ENCODE results near the gene GRIFIN.

DNA sequence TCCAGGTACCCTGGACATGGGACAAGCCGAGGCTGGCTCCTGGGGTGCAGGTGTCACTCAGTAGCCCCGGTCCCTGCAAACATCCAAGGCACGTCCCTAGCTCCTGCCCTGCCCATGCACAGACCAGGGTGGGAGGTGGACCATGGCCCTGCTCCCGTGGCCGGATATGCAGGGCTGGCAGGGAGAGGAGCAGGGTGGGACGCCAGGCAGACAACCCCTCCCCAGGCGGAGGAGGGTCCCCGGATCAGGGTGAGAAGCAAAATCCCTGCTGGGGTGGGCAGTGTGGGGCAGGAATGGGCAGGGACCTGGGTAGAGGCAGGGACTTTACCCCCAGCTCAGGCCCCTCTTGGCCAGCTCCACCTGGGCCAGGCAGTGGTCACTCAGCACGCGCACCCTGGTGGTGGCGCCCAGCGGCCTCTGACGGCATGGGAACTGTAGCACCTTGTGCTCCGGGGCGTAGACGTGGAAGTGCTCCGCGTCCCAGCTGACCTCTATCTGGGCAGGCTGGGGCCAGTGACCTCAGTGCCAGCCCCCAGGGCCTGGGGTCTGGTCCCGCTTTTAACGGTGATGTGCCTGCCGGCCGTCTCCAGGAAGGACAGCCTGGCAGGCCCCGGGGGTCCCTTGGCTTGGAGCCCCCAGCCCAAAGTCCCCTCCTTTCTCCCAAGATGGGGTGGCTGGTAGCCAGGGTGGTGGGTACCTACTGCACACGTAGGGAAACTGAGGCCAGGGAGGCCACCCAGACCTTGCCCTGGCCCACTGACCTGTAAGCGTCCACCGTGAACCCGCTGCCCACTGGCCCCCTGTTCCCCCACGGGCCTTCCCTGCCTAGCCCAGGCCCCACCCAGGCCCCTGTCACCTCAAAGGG lies 1.2 kb downstream of the GRIFIN start:
- TF ChIP-seq, protein P1, sequence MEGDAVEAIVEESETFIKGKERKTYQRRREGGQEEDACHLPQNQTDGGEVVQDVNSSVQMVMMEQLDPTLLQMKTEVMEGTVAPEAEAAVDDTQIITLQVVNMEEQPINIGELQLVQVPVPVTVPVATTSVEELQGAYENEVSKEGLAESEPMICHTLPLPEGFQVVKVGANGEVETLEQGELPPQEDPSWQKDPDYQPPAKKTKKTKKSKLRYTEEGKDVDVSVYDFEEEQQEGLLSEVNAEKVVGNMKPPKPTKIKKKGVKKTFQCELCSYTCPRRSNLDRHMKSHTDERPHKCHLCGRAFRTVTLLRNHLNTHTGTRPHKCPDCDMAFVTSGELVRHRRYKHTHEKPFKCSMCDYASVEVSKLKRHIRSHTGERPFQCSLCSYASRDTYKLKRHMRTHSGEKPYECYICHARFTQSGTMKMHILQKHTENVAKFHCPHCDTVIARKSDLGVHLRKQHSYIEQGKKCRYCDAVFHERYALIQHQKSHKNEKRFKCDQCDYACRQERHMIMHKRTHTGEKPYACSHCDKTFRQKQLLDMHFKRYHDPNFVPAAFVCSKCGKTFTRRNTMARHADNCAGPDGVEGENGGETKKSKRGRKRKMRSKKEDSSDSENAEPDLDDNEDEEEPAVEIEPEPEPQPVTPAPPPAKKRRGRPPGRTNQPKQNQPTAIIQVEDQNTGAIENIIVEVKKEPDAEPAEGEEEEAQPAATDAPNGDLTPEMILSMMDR (conservative IDR thresholded peaks at IDR 0.05; ENCODE audit: low read length): no peak
- TF ChIP-seq EZH2phosphoT487 (IDR thresholded peaks at IDR 0.05; ENCODE audit: borderline replicate concordance): no peak
